K562 (cell line): ENCODE measurements around the gene CD44. TPM values are rescaled to one million over a fixed set of nuclear protein-coding genes. Genes with fewer than 3 reads are reported as not detected.

ENCODE experiments used
- ATAC-seq: fragments of 200-7000 bp; cut with Tn5 transposase; 3 replicates; pipeline ENCODE4 v1.9.1; 2020; ENCODE audit warnings: moderate library complexity
- BruUV-seq: library from RNA; stranded (reverse); fragments of 400-500 nt; replicated peaks from 2 replicates; lab custom pipeline; 2021; lab: Mats Ljungman, UMichigan
- CTCF ChIA-PET: fragments of 300-600 bp; formaldehyde crosslinking; extraction: SDS; loops from one replicate; lab custom pipeline; 2021; ENCODE audit warnings: low intra/inter-chr PET ratio; lab: Yijun Ruan, JAX
- POLR2A ChIA-PET: fragments of 300-600, 350-650 bp; sonication (Branson Sonifier 250); formaldehyde crosslinking; extraction: SDS; loops from one replicate; lab custom pipeline; 2021; ENCODE audit warnings: antibody characterized with exemption, inconsistent platforms; lab: Yijun Ruan, JAX
- DNase-seq, 4 experiments: peaks; one replicate each; pipeline versions ENCODE4 v3.0.0 to v3.0.0-alpha.2; 2011 to 2018; ENCODE audit warnings: low spot score in 3 of 4, mixed read lengths in 3 of 4; ENCODE audit errors: extremely low read depth in 1 of 4
- FAIRE-seq: peaks from 2 replicates; lab custom pipeline; 2011; peaks lifted over from hg19 to GRCh38; lab: Jason Lieb, UNC
- H2AFZ ChIP-seq: 2 replicates; pipeline ENCODE4 v1.6.0; 2011; ENCODE audit warnings: low read depth, low read length, control low read depth, inconsistent platforms
- H3K27ac ChIP-seq: fragments of 200-600 bp; 3 replicates; pipeline ENCODE4 v1.8.0; 2011; ENCODE audit warnings: low read depth, mild to moderate bottlenecking, control low read depth, inconsistent platforms, low read length, moderate library complexity, mixed read lengths; ENCODE audit errors: extremely low read depth
- H3K27me3 ChIP-seq, 2 experiments: fragments of 300-600 bp in 1 of 2; 2 replicates in 1 of 2; 3 replicates in 1 of 2; pipeline versions ENCODE4 v1.6.0 to v1.8.0; 2011; ENCODE audit warnings: inconsistent platforms in 2 of 2, low read length in 2 of 2, mild to moderate bottlenecking in 1 of 2, mixed read lengths in 1 of 2, moderate library complexity in 1 of 2; ENCODE audit not compliant: control insufficient read depth in 2 of 2, insufficient read depth in 2 of 2
- H3K36me3 ChIP-seq: fragments of 300-600 bp; 3 replicates; pipeline ENCODE4 v1.8.0; 2011; ENCODE audit warnings: mild to moderate bottlenecking, low read length, inconsistent platforms; ENCODE audit not compliant: control insufficient read depth, insufficient read depth
- H3K4me1 ChIP-seq, 2 experiments: fragments of 200-600 bp in 1 of 2; replicated peaks in 1 of 2; 2 replicates in 1 of 2; 3 replicates in 1 of 2; pipeline versions ENCODE4 v1.5.1 to v1.8.0; 2011; ENCODE audit warnings: inconsistent platforms in 2 of 2, low read length in 2 of 2, mild to moderate bottlenecking in 1 of 2, mixed read lengths in 1 of 2, moderate library complexity in 1 of 2; ENCODE audit not compliant: control insufficient read depth in 2 of 2, insufficient read depth in 2 of 2
- H3K4me2 ChIP-seq: 2 replicates; pipeline ENCODE4 v1.6.1; 2011; ENCODE audit warnings: low read length, control low read depth, inconsistent platforms, mixed read lengths; ENCODE audit not compliant: insufficient read depth
- H3K4me3 ChIP-seq: fragments of 200-600 bp; sonication (generic), shearing (Covaris generic); 2 replicates; pipeline ENCODE4 v1.5.1; 2016; ENCODE audit warnings: control low read depth, inconsistent platforms
- H3K79me2 ChIP-seq: fragments of 200-600 bp; 3 replicates; pipeline ENCODE4 v1.8.0; 2011; ENCODE audit warnings: low read length, inconsistent platforms; ENCODE audit not compliant: control insufficient read depth, insufficient read depth
- H3K9ac ChIP-seq, 2 experiments: 2 replicates each; pipeline versions ENCODE4 v1.6.0 to v1.6.1; 2011; ENCODE audit warnings: low read depth in 2 of 2, low read length in 2 of 2, control low read depth in 1 of 2, inconsistent platforms in 1 of 2, mild to moderate bottlenecking in 1 of 2, mixed read lengths in 1 of 2; ENCODE audit not compliant: insufficient read depth in 1 of 2
- H3K9me1 ChIP-seq: one replicate; pipeline ENCODE4 v1.6.0; 2011; ENCODE audit warnings: inconsistent platforms, mild to moderate bottlenecking, low read length, moderate library complexity; ENCODE audit not compliant: control insufficient read depth, insufficient read depth
- H3K9me3 ChIP-seq: replicated peaks from 2 replicates; pipeline ENCODE4 v1.5.1; 2011; ENCODE audit warnings: low read depth, low read length, inconsistent platforms; ENCODE audit not compliant: control insufficient read depth, insufficient read depth
- H4K20me1 ChIP-seq: replicated peaks from 2 replicates; pipeline ENCODE4 v1.6.1; 2011; ENCODE audit warnings: low read length, inconsistent platforms, mixed read lengths; ENCODE audit not compliant: control insufficient read depth, insufficient read depth
- GABPB2 ChIP-seq: fragments of 250-450 bp; sonication (Bioruptor Pico); conservative IDR thresholded peaks from 2 replicates; pipeline ENCODE4 v1.5.1; 2021; ENCODE audit warnings: mild to moderate bottlenecking
- RFX1 ChIP-seq: fragments of 450-650 bp; IDR thresholded peaks from 2 replicates; pipeline ENCODE4 v1.6.1; 2016; ENCODE audit warnings: mild to moderate bottlenecking, moderate library complexity
- TEAD4 ChIP-seq, 2 experiments: sonication (generic) in 1 of 2; formaldehyde crosslinking in 1 of 2; IDR thresholded peaks; 2 replicates each; pipeline versions ENCODE4 v1.6.1 to v1.8.0; 2012 to 2022; ENCODE audit warnings: borderline replicate concordance in 1 of 2, inconsistent platforms in 1 of 2, low read length in 1 of 2, mild to moderate bottlenecking in 1 of 2, missing genetic modification reagents in 1 of 2
- WGBS: fragments of 100-300 bp; shearing (Covaris generic); methylation state at CpG from one replicate; pipeline ENCODE4 v1.1.6; 2016; ENCODE audit warnings: low coverage, mixed read lengths; ENCODE audit not compliant: insufficient coverage; ENCODE audit errors: missing lambda C conversion rate; 5-methylcytosine and 5-hydroxymethylcytosine counted together
- in situ Hi-C: fragments of 300-500 bp; cut with MboI; formaldehyde crosslinking; loops from 4 replicates; pipeline ENCODE4 v1.15.0; 2018; ENCODE audit warnings: inconsistent platforms, mixed read lengths
- intact Hi-C: fragments of 100-400 bp; cut with micrococcal nuclease; formaldehyde crosslinking; loops from 2 replicates; pipeline ENCODE4 v1.14.2; 2022
- polyA plus RNA-seq, 8 experiments: library from polyadenylated mRNA; depleted of rRNA in 4 of 8; stranded (reverse) in 5 of 8; unstranded in 3 of 8; fragments of >200 nt; fragmentation: Nextera tagmentation in 2 of 8; fragmentation: Illumina TruSeq in 1 of 8; extraction: Ambion mirVana in 2 of 8; extraction: Trizol in 1 of 8; gene quantifications; 2 replicates each; pipeline versions ENCODE4 v1.2.1 to v1.2.3, GENCODE V29; 2011 to 2014; ENCODE audit warnings: inconsistent platforms in 1 of 8, missing spikeins in 1 of 8
- total RNA-seq, 7 experiments: library from RNA; depleted of rRNA in 6 of 7; stranded (reverse); fragments of >200 nt in 6 of 7; fragmentation: Illumina TruSeq in 2 of 7; extraction: Trizol in 2 of 7; gene quantifications; 2 replicates each; pipeline versions ENCODE4 v1.2.1 to v1.2.3, GENCODE V29; 2011 to 2021; ENCODE audit warnings: low replicate concordance in 1 of 7

CD44 gene
- total and polyA plus RNA-seq, 9 of the 15 experiments (the other 6 are each of a cell fraction or from before 2014, with no cell fraction given), result 1.2 to 13.9 (median 3.0) TPM

- TF ChIP-seq GABPB2 (CRISPR knock-in tag) (no peak), TEAD4 (IDR thresholded peaks at IDR 0.05; ENCODE audit: low read length) (no peak), TEAD4 (CRISPR knock-in tag; IDR thresholded peaks at IDR 0.05; ENCODE audit: borderline replicate concordance) (no peak)
Observed at GRCh38 chr11:35112056-35112845, 26.7 kb upstream of the CD44 start (continued).

- Histone ChIP-seq H3K27me3 (peaks cover 0 to 16% of the 10 kb centered on the region in 2 experiments; a peak in 2 of 5 replicates), H4K20me1 (no peaks in the 10 kb centered on the region), H3K9ac (no peak overlapping the region), H3K79me2 (no peaks in the 10 kb centered on the region), H3K4me1 (peaks cover 0 to 18% of the 10 kb centered on the region in 2 experiments; a peak in 4 of 5 replicates), H3K27ac (no peak overlapping the region), H2AFZ (no peak overlapping the region), H3K4me3 (no peak overlapping the region), H3K9me3 (no peaks in the 10 kb centered on the region), H3K4me2 (no peak overlapping the region), H3K36me3 (no peaks in the 10 kb centered on the region), H3K9me1 (peaks cover 2% of the 10 kb centered on the region)
- no peak for TF ChIP-seq RFX1
- 0% methylated on average over 1 of the region's 1 CpG for WGBS
- in situ Hi-C loops, result no loop called here
- FAIRE-seq (no peak), ATAC-seq (no peak), DNase-seq (no peak)
- ChIA-PET CTCF (no interaction called here), POLR2A (no interaction called here)
- BruUV-seq, result no TSS peak
- intact Hi-C loops, result no loop called here
Observed at GRCh38 chr11:35112846-35113105, 26.2 kb upstream of the CD44 start.
